GM23338 (cell line): ENCODE results near the gene DNM2. TPM values are rescaled to one million over a fixed set of nuclear protein-coding genes. Genes with fewer than 3 reads are reported as not detected.
A peak's percentile ranks its signal among the peaks of the same experiment; 100 is the strongest.

Source experiments
- ATAC-seq: fragments of 200-7000 bp; cut with Tn5 transposase; 3 replicates; pipeline ENCODE4 v1.9.1; 2020
- DNase-seq: peaks from one replicate; pipeline ENCODE4 v3.0.0-alpha.2; 2015; ENCODE audit warnings: low spot score
- H2AFZ ChIP-seq: fragments of 200-600 bp; sonication (generic); 2 replicates; pipeline ENCODE4 v1.8.0; 2016; ENCODE audit warnings: antibody characterized with exemption, mild to moderate bottlenecking, moderate library complexity
- H3F3A ChIP-seq: fragments of 200-600 bp; sonication (generic); replicated peaks from 2 replicates; pipeline ENCODE4 v1.8.0; 2017; ENCODE audit warnings: antibody characterized with exemption, mixed run types, low read depth
- H3K27ac ChIP-seq: fragments of 200-600 bp; sonication (generic); 2 replicates; pipeline ENCODE4 v1.6.1; 2016; ENCODE audit warnings: low read depth
- H3K27me3 ChIP-seq: fragments of 200-600 bp; sonication (generic); 2 replicates; pipeline ENCODE4 v1.8.0; 2016; ENCODE audit warnings: mild to moderate bottlenecking, mixed run types, moderate library complexity; ENCODE audit not compliant: insufficient read depth
- H3K36me3 ChIP-seq: fragments of 200-600 bp; sonication (generic); 2 replicates; pipeline ENCODE4 v1.8.0; 2016; ENCODE audit warnings: mild to moderate bottlenecking; ENCODE audit not compliant: insufficient read depth
- H3K4me1 ChIP-seq: fragments of 200-600 bp; sonication (generic); 2 replicates; pipeline ENCODE4 v1.8.0; 2016; ENCODE audit warnings: mild to moderate bottlenecking, moderate library complexity; ENCODE audit not compliant: insufficient read depth
- H3K4me2 ChIP-seq: fragments of 200-600 bp; sonication (generic); 2 replicates; pipeline ENCODE4 v1.7.1; 2017; ENCODE audit warnings: mixed run types
- H3K4me3 ChIP-seq: fragments of 200-600 bp; sonication (generic); 2 replicates; pipeline ENCODE4 v1.6.1; 2016; ENCODE audit warnings: mixed run types
- H3K79me2 ChIP-seq: fragments of 200-600 bp; sonication (generic); replicated peaks from 2 replicates; pipeline ENCODE4 v1.8.0; 2017; ENCODE audit warnings: mild to moderate bottlenecking; ENCODE audit not compliant: insufficient read depth
- H3K9me2 ChIP-seq: fragments of 200-600 bp; sonication (generic); 2 replicates; pipeline ENCODE4 v1.8.0; 2017; ENCODE audit not compliant: insufficient read depth
- H4K20me1 ChIP-seq: fragments of 200-600 bp; sonication (generic); replicated peaks from 2 replicates; pipeline ENCODE4 v1.8.0; 2017; ENCODE audit warnings: mild to moderate bottlenecking; ENCODE audit not compliant: insufficient read depth
- H3K27ac Mint-ChIP-seq: 2 replicates; pipeline ENCODE4 v1.8.0; 2020; ENCODE audit warnings: inconsistent platforms, mild to moderate bottlenecking, moderate library complexity, mixed read lengths
- H3K27me3 Mint-ChIP-seq: 3 replicates; pipeline ENCODE4 v1.8.0; 2022; ENCODE audit warnings: low read depth, mild to moderate bottlenecking, moderate library complexity, mixed read lengths, inconsistent platforms; ENCODE audit not compliant: insufficient read depth, poor library complexity
- H3K36me3 Mint-ChIP-seq: 3 replicates; pipeline ENCODE4 v1.8.0; 2021; ENCODE audit warnings: low read depth, mild to moderate bottlenecking, inconsistent platforms, moderate library complexity, mixed read lengths
- H3K4me1 Mint-ChIP-seq: 3 replicates; pipeline ENCODE4 v1.8.0; 2020; ENCODE audit warnings: mild to moderate bottlenecking, inconsistent platforms, mixed read lengths
- H3K4me3 Mint-ChIP-seq: 3 replicates; pipeline ENCODE4 v1.8.0; 2021; ENCODE audit warnings: moderate library complexity, mild to moderate bottlenecking, inconsistent platforms, mixed read lengths
- H3K9me3 Mint-ChIP-seq: 3 replicates; pipeline ENCODE4 v1.8.0; 2020; ENCODE audit warnings: moderate library complexity, mild to moderate bottlenecking, inconsistent platforms, mixed read lengths
- CREB1 ChIP-seq: fragments of 250-450 bp; sonication (Bioruptor Pico); IDR thresholded peaks from 2 replicates; pipeline ENCODE4 v1.5.0; 2020; ENCODE audit warnings: low read depth, mild to moderate bottlenecking, moderate library complexity
- CTCF ChIP-seq, 2 experiments: fragments of 200-600 bp in 1 of 2; sonication (generic) in 1 of 2; conservative IDR thresholded peaks; 2 replicates each; pipeline versions ENCODE4 v1.5.1 to v1.6.1; 2016 to 2017; ENCODE audit warnings: antibody characterized with exemption in 2 of 2, low read depth in 2 of 2, mild to moderate bottlenecking in 2 of 2, moderate library complexity in 1 of 2
- ETS1 ChIP-seq: IDR thresholded peaks from 2 replicates; pipeline ENCODE4 v1.6.1; 2016; ENCODE audit warnings: antibody characterized with exemption
- EZH2 ChIP-seq: fragments of 200-600 bp; sonication (generic); IDR thresholded peaks from one replicate; pipeline ENCODE4 v1.8.0; 2017; ENCODE audit warnings: antibody characterized with exemption, mild to moderate bottlenecking, low read depth; ENCODE audit not compliant: unreplicated experiment
- EZH2phosphoT487 ChIP-seq: fragments of 200-600 bp; sonication (generic); IDR thresholded peaks from one replicate; pipeline ENCODE4 v1.8.1; 2018; ENCODE audit warnings: antibody characterized with exemption; ENCODE audit not compliant: unreplicated experiment
- NANOG ChIP-seq: IDR thresholded peaks from 2 replicates; pipeline ENCODE4 v1.6.1; 2016; ENCODE audit warnings: antibody characterized with exemption, borderline replicate concordance
- POLR2AphosphoS5 ChIP-seq: IDR thresholded peaks from 2 replicates; pipeline ENCODE4 v1.6.1; 2016; ENCODE audit warnings: antibody characterized with exemption, low read depth
- STAT1 ChIP-seq: IDR thresholded peaks from one replicate; pipeline ENCODE4 v1.6.1; 2016; ENCODE audit warnings: antibody characterized with exemption; ENCODE audit not compliant: unreplicated experiment
- ZNF331 ChIP-seq: fragments of 250-450 bp; sonication (Bioruptor Pico); IDR thresholded peaks from 2 replicates; pipeline ENCODE4 v1.5.0; 2020; ENCODE audit warnings: low read depth, mild to moderate bottlenecking, moderate library complexity
- long read RNA-seq: library from polyadenylated mRNA; unstranded; transcript quantifications from one replicate; pipeline ENCODE4 v2.0.0, GENCODE V29; 2020; ENCODE audit not compliant: unreplicated experiment
- polyA plus RNA-seq: library from polyadenylated mRNA; unstranded; fragments of >200 nt; fragmentation: Nextera tagmentation; extraction: Ambion mirVana; gene quantifications from 2 replicates; pipeline ENCODE4 v1.2.1, GENCODE V29; 2016
- total RNA-seq: library from RNA; depleted of rRNA; stranded (reverse); fragments of >200 nt; shearing (Covaris generic); gene quantifications from 2 replicates; pipeline ENCODE4 v1.2.3, GENCODE V29; 2014; rRNA removed

DNM2 gene
- 107 and 138 TPM in 2 replicates for total RNA-seq
- polyA plus RNA-seq: 40.0 and 40.7 TPM in 2 replicates
- long read RNA-seq, partial matches to known transcripts: 8 of 18 reads
- long read RNA-seq, other reads (novel, unspliced or antisense): 10 of 18 reads

GRCh38 chr19:10717356-10718204, at the start of gene DNM2:
Gene DNM2, plus strand, starts transcription at chr19:10718079. Its CDS starts 164 bp downstream, at chr19:10718243.
- H3K4me3 ChIP-seq: peak within 1 kb of the TSS; percentile 69
- H3K36me3 ChIP-seq: 0 out of 2 replicates have a peak, but pooled peaks cover 5% of the 10 kb centered on the region
- DNase-seq: peak; percentile 100
- TF ChIP-seq EZH2 (no peak), CREB1 (CRISPR knock-in tag) (peak; percentile 89), CTCF (conservative IDR thresholded peaks at IDR 0.05; ENCODE audit: low read depth in 2 of 2) (peak; percentile 74 to 97), EZH2phosphoT487 (no peak), ETS1 (peak; percentile 91), STAT1 (no peak), POLR2AphosphoS5 (peak; percentile 72)
- H3K79me2 ChIP-seq: peaks cover 44% of the 10 kb centered on the region
- peak; percentile 91 for ATAC-seq
- H3K4me1 Mint-ChIP-seq: peaks cover 10% of the 10 kb centered on the region
- peak within 1 kb of the TSS; percentile 94 for H3K4me2 ChIP-seq
- peaks cover 3% of the 10 kb centered on the region; the same call in 1 of the 2 replicates for H3F3A ChIP-seq
- H3K36me3 Mint-ChIP-seq: peaks cover 9% of the 10 kb centered on the region; the same call in 2 of the 3 replicates
- peaks cover 2% of the 10 kb centered on the region; the same call in 1 of the 3 replicates for H3K9me3 Mint-ChIP-seq
- H3K27ac ChIP-seq: no peak within 1 kb of the TSS
- peak within 1 kb of the TSS; percentile 15; the same call in 1 of the 2 replicates for H2AFZ ChIP-seq
- no peaks in the 10 kb centered on the region for H3K27me3 ChIP-seq
- peaks cover 4% of the 10 kb centered on the region for H3K27me3 Mint-ChIP-seq
- peaks cover 34% of the 10 kb centered on the region for H4K20me1 ChIP-seq
- H3K27ac Mint-ChIP-seq: peak within 1 kb of the TSS; percentile 97
- no peaks in the 10 kb centered on the region for H3K9me2 ChIP-seq
- peak within 1 kb of the TSS; percentile 95 for H3K4me3 Mint-ChIP-seq
- H3K4me1 ChIP-seq: no peaks in the 10 kb centered on the region; the same call in 1 of the 2 replicates

GRCh38 chr19:10669246-10669645, 48.6 kb upstream of the DNM2 start:
- ATAC-seq (no peak), DNase-seq (no peak)
- H3K27ac ChIP-seq: 0 out of 2 replicates have a peak overlapping the region, but pooled peaks have one; percentile 66
- no peaks in the 10 kb centered on the region; the same call in 1 of the 2 replicates for H3K4me1 ChIP-seq
- no peak overlapping the region for H3K4me3 ChIP-seq
- TF ChIP-seq CTCF (conservative IDR thresholded peaks at IDR 0.05; ENCODE audit: low read depth in 2 of 2) (no peak), EZH2phosphoT487 (no peak), NANOG (no peak), ZNF331 (CRISPR knock-in tag) (no peak)
- Mint-ChIP-seq H3K36me3 (peaks cover 78% of the 10 kb centered on the region), H3K27ac (no peak overlapping the region; the same call in 1 of the 2 replicates), H3K27me3 (peaks cover 16% of the 10 kb centered on the region), H3K4me3 (no peak overlapping the region), H3K9me3 (no peaks in the 10 kb centered on the region), H3K4me1 (no peaks in the 10 kb centered on the region)
- no peaks in the 10 kb centered on the region for H3K9me2 ChIP-seq
- H3K79me2 ChIP-seq: peaks cover 100% of the 10 kb centered on the region
- peaks cover 58% of the 10 kb centered on the region for H3K36me3 ChIP-seq
- H3F3A ChIP-seq: peaks cover 65% of the 10 kb centered on the region
- H3K4me2 ChIP-seq: no peak overlapping the region
- no peaks in the 10 kb centered on the region for H3K27me3 ChIP-seq
- H4K20me1 ChIP-seq: peaks cover 96% of the 10 kb centered on the region
- H2AFZ ChIP-seq: no peak overlapping the region
